ENCODE results near the gene OXSR1.

DNA sequence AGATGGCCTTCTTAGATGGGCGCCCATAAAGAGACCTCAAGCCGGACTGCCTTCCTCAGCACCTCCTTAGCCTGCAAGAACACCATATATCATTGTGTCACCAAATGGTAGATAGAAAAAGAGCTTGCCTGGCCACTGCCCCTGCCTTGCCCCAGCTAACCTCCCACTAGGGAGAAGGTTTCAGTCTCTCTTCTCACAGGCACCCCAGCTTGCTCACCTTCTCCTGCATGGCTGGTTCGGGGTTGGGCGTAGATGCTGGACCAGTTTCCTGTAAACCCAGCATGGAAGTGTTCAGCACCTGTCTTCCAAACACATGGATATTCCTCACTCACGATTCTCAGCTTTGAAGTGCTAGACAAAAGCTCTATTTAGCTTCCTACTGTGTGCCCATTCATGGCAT is 113.5 kb downstream of the OXSR1 start:
- TF ChIP-seq, protein P1, sequence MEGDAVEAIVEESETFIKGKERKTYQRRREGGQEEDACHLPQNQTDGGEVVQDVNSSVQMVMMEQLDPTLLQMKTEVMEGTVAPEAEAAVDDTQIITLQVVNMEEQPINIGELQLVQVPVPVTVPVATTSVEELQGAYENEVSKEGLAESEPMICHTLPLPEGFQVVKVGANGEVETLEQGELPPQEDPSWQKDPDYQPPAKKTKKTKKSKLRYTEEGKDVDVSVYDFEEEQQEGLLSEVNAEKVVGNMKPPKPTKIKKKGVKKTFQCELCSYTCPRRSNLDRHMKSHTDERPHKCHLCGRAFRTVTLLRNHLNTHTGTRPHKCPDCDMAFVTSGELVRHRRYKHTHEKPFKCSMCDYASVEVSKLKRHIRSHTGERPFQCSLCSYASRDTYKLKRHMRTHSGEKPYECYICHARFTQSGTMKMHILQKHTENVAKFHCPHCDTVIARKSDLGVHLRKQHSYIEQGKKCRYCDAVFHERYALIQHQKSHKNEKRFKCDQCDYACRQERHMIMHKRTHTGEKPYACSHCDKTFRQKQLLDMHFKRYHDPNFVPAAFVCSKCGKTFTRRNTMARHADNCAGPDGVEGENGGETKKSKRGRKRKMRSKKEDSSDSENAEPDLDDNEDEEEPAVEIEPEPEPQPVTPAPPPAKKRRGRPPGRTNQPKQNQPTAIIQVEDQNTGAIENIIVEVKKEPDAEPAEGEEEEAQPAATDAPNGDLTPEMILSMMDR (IDR thresholded peaks at IDR 0.05 in 4 of 5, conservative IDR thresholded peaks at IDR 0.05 in 1 of 5), result no peak
- TF ChIP-seq POLR2A (IDR thresholded peaks at IDR 0.05), result no peak
